ENCODE data around the gene TMEM235. TPM values are rescaled to one million over a fixed set of nuclear protein-coding genes. Genes with fewer than 3 reads are reported as not detected.

The TMEM235 gene
- total and polyA plus RNA-seq, 2 experiments from 2014 or later: not detected

DNA sequence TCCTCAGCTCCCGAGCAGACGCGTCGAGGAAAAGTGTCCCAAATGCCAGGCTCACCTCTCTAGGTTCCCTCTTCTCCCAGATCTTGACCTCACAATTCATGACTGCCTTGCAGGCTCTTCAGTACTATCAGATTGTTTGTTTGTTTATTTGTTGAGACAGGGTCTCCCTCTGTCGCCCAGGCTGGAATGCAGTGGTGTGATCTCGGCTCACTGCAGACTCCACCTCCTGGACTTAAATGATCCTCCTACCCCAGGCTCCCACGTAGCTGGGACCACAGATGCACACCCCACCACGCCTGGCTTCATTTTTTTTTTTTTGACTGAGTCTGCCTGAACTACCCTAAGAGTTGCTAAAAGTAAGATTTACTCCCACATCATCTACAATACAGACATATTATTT is 15.9 kb downstream of the TMEM235 start (continued):
- TF ChIP-seq STAT1 (IDR thresholded peaks at IDR 0.05; ENCODE audit: unreplicated experiment) (no peak), ETS1 (IDR thresholded peaks at IDR 0.05) (no peak), CREB1 (CRISPR knock-in tag; IDR thresholded peaks at IDR 0.05; ENCODE audit: low read depth) (no peak), JUNB (IDR thresholded peaks at IDR 0.05; ENCODE audit: unreplicated experiment) (no peak), EZH2 (IDR thresholded peaks at IDR 0.05; ENCODE audit: low read depth, unreplicated experiment) (no peak), ZNF331 (CRISPR knock-in tag; IDR thresholded peaks at IDR 0.05; ENCODE audit: low read depth) (no peak), REST (IDR thresholded peaks at IDR 0.05; ENCODE audit: unreplicated experiment) (no peak), POLR2AphosphoS5 (IDR thresholded peaks at IDR 0.05; ENCODE audit: low read depth) (no peak), CTCF (conservative IDR thresholded peaks at IDR 0.05; ENCODE audit: low read depth in 2 of 2) (no peak)

DNA sequence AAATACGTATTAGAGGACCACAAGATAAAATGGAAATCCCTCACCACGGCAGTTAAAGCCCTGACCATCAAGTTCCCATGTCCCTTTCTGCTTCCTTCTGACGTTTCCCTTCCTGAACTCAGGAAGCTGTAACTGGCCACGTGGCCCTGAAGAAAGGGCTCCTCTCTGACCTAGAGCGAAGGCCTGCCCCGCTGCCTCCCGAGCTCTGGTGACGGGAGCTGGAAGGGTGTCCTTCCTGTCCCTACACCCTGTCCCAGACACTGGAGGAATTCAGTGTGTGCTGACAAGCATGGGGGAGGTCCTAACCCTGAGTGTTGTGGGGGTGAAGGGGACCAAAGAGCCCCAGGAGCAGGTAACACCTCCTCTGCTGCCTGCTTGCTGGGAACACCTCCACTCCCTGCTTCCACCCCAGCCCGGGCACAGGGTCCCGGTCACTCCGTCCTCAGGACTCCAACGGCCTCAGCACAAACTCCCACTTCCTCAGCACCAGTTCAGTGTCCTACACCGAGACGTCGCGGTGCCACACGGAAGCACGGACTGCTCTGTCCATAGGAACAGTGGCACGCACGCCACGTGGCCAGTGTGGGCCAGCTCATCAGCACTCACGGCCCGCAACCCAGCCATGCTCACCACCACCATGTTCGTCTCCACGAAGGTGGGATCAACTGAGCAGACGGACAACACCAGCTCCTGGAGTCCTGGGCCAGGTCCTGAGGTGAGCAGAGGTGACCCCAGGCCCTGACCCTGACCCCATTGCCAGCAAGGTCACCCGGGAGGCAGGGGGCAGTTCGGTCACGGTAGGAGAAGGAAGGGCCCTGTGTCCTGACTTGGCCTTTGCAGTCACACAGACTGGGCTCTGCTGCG is 16.9 kb downstream of the TMEM235 start:
- Histone ChIP-seq H4K20me1 (replicated peaks; ENCODE audit: insufficient read depth) (no peaks in the 10 kb centered on the region), H3K79me2 (replicated peaks; ENCODE audit: insufficient read depth) (no peaks in the 10 kb centered on the region), H3K27me3 (ENCODE audit: insufficient read depth) (no peaks in the 10 kb centered on the region), H3K27ac (ENCODE audit: low read depth) (no peak overlapping the region), H3K36me3 (ENCODE audit: insufficient read depth) (no peaks in the 10 kb centered on the region), H3F3A (replicated peaks; ENCODE audit: low read depth) (no peaks in the 10 kb centered on the region), H3K4me2 (no peak overlapping the region), H3K4me3 (no peak overlapping the region), H2AFZ (no peak overlapping the region), H3K9me2 (ENCODE audit: insufficient read depth) (no peaks in the 10 kb centered on the region), H3K4me1 (ENCODE audit: insufficient read depth) (peaks cover 5% of the 10 kb centered on the region; the same call in 1 of the 2 replicates)
- no peak for ATAC-seq
- DNase-seq (ENCODE audit: low spot score): no peak
- H3K4me1 Mint-ChIP-seq: peaks cover 21% of the 10 kb centered on the region; the same call in 2 of the 3 replicates
- H3K36me3 Mint-ChIP-seq (ENCODE audit: low read depth): peaks cover 3% of the 10 kb centered on the region; the same call in 1 of the 3 replicates
- H3K4me3 Mint-ChIP-seq: no peak overlapping the region
- H3K27ac Mint-ChIP-seq: no peak overlapping the region; the same call in 1 of the 2 replicates
- peaks cover 7% of the 10 kb centered on the region; the same call in 2 of the 3 replicates for H3K9me3 Mint-ChIP-seq
- peaks cover 21% of the 10 kb centered on the region for H3K27me3 Mint-ChIP-seq (ENCODE audit: insufficient read depth, low read depth, poor library complexity)
- no peak for TF ChIP-seq ZNF462 (CRISPR knock-in tag; IDR thresholded peaks at IDR 0.05)
- no peak for TF ChIP-seq NANOG (IDR thresholded peaks at IDR 0.05; ENCODE audit: borderline replicate concordance)
